NCI-H1092 (cell line): ENCODE data around the gene CYP2W1.
"Not testable (repeated sequence)": the region's sequence is repeated elsewhere in the genome, so short reads cannot be mapped to it uniquely, and the experiment has no call there.

Experiments used
- DNase-seq: peaks from one replicate; lab custom pipeline; 2025; lab: John Stamatoyannopoulos, UW

The CYP2W1 gene, protein sequence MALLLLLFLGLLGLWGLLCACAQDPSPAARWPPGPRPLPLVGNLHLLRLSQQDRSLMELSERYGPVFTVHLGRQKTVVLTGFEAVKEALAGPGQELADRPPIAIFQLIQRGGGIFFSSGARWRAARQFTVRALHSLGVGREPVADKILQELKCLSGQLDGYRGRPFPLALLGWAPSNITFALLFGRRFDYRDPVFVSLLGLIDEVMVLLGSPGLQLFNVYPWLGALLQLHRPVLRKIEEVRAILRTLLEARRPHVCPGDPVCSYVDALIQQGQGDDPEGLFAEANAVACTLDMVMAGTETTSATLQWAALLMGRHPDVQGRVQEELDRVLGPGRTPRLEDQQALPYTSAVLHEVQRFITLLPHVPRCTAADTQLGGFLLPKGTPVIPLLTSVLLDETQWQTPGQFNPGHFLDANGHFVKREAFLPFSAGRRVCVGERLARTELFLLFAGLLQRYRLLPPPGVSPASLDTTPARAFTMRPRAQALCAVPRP

DNA sequence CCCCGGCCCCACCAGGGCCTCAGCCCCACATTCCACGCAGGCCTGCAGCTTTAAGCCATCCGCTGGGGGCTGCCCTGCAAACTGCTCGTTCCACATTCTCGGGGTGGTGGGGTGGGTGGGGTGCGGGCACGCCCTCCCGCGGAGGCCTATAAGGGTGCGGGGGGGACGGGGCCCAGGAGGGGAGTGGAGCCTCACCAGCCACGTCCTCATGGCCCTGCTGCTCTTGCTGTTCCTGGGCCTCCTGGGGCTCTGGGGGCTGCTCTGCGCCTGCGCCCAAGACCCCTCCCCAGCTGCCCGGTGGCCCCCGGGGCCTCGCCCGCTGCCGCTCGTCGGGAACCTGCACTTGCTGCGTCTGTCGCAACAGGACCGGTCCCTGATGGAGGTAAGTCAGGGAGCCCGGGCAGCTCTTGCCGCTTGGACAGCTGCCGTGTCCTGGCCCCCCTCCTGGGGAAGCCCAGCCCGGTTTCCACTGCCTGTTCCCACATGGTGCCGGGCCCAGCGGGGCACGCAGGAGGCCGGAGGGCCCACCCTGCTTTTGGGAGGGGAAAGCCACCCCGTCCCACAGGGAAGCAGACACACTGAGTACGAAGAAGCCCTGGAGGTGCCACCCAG, at the start of gene CYP2W1:
CYP2W1 (plus strand) TSS at position 178 of the 612 bp plus-strand sequence; CDS start at position 209, 31 bp downstream.
- no peak for DNase-seq

DNA sequence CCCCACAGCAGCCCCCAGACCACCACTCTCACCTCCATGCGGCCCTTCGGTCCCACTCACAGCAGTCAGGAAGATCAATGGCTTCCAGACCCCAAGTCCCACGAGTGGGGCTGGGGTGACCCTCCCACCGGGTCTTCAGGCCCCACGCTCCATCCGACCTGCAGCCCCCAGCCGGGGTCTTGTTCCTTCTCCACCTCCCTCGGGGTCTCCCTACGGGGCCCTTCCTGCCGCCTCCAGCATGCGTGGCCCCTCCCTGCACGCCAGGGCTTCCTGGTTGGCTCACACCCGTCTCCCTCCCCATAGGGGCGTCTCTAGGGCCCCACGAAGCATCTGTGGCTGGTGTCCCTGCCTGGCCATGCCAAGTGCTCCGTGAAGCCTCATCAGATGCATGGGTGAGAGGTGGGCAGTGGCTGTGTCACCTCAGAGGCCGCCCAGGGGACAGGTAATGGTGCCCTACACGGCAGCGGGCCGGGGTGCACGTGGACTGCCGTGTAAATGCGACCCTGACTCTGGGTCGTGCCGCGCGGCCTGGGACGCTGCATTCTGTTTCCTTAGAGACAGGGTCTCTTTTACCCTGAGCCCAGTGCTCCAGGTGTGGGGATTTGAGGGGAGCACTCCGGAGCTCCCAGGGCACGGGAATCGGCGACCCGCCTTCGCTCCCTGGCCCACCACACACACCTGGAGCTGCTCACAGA, 48.4 kb upstream of the CYP2W1 start:
- DNase-seq, result no peak

DNA sequence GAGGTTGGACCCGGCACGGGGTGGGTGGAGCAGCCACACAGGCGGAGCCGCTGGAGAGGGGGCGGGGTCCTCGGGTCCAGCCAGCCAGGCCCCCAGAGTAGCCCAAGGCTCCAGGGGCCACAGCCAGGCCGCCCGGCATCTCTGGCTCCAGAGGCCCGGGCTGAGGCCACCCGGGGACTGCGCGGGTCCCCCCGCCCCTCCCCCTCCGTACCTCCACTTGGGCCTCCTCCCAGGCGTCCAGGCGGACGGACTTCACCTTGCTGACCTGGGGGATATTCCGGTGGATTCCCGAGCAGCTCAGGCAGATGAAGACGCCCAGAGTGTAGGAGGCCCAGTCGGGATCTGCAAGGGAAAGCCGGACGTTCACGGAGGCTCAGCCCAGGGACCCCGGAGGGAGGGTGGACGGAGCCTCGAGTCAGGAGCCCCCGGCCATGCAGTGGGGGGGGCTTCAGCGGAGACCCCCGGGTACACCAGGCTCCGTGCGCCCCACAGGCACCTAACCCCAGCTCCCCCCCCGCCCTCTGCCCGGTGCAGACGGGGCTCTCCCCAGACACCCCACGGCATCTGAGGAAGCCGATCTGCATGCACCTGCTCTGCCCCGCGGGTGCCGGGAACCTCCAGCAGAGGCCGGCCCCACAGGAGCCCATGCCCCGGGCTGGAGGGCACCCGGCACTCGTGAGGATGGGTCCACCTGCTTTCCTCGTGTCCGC, 47.7 kb upstream of the CYP2W1 start:
- DNase-seq, result no peak

DNA sequence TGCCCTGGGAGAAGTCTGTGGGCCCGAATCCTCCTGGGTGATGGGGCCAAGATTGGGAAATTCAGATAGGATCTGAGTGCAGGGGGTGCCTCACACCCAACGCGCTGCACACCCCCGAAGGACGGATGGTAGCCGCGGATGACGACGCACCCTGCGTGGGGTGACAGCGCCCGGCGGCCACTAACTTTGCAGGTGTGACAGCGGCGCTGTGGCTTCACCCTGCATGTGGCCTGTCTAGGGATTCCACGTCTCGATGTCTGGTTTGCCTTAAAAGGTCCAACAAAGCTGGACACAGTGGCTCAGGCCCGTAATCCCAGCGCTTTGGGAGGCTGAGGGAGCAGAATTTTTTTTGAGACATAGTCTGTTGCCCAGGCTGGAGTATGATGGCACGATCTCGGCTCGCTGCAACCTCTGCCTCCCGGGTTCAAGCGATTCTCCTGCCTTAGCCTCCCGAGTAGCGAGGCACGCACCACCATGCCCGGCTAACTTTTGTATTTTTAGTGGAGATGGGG, 47.1 kb upstream of the CYP2W1 start:
- no peak for DNase-seq

DNA sequence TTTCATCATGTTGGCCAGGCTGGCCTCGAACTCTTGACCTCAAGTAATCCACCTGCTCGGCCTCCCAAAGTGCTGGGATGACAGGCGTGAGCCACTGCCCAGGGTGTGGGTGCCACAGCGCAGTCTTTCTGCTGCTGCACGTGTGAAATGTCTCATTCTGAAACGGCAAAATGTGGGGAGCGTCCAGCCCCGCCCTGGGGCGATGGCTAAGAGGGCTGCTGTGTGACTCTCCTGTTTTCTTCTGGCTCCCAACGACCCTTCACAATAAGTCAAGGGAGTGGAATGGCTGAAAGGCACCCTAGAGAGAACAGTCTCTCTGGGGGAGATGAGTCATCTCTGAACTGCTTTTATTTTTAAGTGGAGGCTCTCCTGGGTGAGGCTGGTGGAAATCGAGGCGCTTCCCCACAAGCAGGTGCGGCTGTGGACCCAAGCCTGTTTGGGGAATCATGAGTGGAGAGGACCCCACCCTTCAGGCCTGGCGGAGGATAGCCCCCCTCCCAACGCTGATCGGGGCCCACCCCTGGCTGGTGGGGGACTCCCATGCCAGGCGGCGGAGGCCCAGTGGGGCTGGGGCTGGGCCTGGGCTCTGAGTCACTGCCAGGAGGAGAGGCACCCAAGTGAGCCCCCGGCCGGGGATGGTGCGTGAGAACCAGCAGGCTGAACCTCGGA, 46.5 kb upstream of the CYP2W1 start:
- no peak for DNase-seq

DNA sequence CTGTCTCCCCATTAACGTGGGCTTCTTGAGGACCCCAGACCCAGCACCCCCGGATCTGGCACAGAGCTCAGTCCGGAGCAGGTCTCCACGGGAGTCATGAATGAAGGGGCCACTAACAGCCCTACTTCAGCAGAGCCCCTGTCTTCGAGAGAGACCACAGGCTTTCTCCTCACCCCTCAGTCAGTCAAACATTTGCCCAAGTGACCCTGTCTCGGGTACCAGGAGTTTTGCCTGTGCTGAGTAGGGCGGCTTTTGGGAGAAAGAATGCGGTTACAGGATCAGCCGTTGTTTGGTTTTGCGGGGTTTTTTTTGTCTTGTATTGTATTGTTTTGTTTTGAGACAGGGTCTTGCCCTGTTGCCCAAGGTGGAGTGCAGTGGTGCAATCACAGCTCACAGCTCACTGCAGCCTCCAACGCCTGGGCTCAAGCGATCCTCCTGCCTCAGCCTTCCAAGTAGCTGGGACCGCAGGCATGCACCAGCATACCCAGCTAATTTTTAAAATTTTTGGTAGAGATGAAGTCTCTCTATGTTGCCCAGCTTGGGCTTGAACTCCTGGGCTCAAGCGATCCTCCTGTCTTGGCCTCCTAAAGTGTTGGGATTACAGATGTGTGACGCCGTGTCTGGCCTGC, 45.0 kb upstream of the CYP2W1 start:
- DNase-seq, result no peak

DNA sequence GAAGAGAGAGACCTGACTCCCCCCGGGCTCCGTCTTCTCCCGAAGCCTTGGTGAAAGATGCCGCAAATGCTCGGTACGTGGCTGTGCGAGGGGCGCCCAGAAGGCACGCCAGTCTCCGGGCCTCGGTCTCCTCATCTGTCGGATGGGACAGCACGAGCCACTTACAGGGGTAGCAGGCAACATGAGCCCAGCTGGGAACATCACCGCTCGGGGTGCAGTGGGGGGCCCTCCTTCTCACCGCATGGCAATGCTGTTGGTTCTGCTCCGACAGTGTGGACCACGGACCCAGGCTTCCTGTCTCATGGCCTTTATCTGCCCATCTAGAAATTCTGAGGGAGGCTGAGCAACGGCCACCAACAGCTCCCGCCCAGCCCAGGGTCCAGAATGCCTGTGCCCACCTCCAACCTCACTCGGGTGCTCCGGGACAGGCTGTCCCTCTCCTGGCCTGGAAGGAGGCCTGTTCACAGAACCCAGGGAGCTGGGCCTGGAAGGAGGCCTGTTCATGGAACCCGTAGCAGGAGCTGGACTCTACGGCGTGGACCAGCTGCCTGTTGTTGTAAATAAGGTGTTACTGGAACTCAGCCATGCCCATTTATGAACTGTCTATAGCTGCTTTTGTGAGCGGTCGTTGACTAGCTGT, 44.3 kb upstream of the CYP2W1 start:
- DNase-seq, result no peak

DNA sequence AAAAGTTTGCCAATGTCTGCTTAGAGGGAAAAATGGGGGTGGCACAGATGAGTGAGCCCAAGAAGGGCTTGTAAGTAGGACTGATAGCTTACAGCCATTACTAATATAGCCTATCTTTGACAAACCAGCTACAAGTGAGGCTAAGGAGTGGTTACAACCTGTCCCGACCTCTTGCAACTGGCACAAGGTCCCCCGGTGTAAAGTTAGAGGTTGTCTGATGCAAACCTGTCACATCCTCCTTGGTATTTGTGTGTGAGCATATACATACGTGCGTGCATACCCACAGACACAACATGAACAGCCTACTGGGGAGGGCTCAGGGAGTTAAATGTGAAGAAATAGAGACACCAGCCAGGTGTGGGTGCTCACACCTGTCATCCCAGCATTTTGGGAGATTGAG, 43.1 kb upstream of the CYP2W1 start:
- no peak for DNase-seq

DNA sequence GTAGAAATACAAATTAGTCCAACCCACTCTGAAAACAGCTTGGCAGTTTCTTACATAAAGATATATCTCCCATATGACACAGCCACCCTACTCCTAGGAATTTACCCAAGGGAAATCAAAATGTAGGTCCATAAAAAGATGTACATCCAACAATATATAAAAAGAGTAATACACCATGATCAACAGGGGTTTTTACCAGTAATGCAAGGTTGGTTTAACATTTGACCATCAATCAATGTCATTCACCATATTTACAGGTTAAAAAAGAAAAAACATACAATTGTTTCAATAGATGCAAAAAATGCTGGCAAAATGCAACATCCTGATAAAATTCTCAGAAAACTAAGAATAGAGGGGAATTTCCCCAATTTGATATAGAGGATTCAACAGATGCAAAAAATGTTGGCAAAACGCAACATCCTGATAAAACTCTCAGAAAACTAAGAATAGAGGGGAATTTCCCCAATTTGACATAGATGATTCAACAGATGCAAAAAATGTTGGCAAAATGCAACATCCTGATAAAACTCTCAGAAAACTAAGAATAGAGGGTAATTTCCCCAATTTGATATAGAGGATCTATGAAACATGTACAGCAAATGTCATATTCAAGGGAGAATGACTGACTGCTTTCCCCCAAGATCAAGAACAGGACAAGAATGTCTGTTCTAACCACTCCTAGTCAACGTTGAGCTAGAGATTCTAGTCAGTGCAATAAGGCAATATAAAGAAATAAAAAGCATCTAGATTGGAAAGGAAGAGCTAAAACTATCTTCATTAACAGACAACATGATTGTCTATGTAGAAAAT, 42.2 kb upstream of the CYP2W1 start:
- no peak for DNase-seq

DNA sequence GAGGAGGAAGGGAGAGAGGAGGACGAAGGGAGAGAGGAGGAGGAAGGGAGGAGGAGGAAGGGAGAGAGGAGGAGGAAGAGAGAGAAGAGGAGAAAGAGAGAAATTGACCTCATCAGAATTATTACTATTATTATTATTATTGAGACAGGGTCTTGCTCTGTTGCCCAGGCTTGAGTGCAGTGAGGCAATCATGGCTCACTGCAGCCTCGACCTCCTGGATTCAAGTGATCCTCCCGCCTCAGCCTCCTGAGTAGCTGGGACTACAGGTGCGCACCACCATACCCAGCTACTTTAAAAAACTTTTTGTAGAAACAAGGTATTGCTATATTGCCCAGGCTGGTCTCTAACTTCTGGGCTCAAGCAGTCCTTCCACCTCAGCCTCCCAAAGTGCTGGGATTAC, 39.2 kb upstream of the CYP2W1 start:
- DNase-seq, result not testable (repeated sequence)

DNA sequence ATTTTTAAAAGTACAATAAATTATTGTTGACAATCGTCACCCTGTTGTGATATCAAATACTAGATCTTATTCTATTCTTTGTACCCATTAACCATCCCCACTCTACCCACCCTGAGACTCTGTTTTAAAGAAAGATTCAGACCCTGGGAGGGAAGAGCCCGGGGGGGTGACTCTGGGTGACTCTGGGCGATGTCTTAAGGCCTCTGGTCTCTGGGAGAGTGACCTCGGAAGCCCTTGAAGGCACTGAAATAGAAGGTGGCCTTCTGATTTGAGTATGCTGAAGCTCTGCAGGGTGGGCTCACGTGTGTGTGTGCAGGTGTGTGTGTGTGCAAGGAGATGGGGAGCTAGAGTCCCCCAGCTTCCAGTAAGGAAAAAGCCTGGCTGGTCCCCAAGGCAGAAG, 38.2 kb upstream of the CYP2W1 start:
- DNase-seq, result no peak

DNA sequence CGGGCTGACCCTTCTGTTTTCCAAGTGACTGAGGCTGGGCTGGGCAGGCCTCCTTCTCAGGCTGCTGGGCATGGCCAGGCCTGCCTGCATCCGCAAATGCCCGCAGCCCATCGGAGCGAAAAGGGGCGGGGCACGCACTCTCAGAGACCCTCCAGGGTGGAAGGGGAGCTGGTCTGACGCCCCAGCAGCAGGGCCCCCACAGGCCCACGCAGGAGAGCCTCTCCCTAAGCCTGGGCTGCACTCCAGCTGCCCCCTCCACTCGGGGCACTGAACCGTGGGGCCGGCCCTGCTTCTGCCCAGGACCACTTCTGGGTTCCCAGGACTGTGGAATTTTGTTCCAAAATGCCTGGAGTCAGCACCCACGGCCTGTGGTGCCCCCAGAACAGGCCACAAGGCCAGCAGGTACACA, 37.8 kb upstream of the CYP2W1 start:
- no peak for DNase-seq

DNA sequence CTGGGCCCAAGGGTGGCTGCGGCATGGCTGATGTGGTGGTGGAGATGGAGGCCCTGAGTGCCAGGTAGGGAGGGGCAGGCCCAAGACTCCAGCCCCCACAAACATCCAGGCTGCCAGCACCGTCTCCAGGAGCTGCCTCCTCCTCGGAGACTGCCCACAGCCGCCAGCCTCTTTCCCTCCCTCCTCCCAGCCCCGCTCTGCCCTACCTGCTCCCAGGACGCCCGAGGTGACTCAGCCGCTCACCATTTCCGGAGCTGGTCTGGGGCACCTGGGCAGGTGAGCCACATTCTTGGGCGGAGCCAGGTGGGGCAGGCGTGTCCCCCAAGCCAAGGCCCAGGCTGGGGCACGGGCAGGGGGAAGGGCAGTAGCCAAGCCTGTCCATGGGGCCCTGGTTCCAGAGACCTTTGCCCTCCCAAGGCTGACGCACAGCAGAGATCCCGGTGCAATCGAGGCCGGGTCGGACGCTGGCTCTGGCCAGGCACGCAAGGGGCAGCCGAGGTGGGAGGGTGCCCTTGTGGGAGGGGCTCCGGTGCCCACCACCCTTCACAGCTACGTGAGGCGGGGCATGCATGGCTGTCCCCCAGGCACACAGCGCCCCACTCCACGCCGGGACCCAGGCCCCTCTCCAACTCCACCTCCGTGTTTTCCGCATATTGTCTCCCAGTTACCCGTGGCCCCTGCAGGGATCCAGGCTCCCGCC, 37.3 kb upstream of the CYP2W1 start:
- DNase-seq, result no peak

DNA sequence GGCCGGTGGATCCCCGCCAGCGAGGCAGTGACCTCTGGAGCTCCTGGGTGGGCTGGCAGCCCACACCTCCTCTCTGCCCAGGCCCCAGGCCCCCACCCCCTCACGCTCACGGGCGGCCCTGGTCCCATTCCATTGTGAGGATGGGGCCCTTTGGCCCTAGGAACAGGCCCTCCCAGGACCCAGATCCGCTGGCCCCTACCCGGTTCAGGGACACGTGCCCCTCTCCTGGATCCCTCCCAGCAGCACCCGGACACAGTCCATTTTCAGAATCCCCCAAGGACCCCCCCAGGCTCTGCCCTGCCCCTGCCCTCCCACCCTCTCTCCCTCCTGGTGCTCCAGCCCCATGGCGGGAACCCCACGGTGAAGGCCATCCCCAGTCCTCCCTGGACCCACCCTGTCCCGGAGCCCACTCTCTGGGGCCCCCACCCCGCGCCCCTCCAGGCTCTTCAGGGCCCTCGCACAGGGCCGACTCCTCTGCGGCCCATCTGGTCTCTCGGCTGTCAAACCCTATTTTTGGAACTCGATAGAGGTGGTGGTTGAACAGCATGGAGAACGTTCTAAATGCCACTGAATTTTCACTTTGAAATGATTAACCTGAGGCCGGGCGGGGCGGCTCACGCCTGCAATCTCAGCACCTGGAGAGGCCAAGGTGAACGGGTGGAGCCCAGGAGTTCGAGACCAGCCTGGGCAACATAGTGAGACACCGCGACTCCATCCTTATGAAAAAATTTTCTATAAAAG, 36.6 kb upstream of the CYP2W1 start:
- DNase-seq, result no peak

DNA sequence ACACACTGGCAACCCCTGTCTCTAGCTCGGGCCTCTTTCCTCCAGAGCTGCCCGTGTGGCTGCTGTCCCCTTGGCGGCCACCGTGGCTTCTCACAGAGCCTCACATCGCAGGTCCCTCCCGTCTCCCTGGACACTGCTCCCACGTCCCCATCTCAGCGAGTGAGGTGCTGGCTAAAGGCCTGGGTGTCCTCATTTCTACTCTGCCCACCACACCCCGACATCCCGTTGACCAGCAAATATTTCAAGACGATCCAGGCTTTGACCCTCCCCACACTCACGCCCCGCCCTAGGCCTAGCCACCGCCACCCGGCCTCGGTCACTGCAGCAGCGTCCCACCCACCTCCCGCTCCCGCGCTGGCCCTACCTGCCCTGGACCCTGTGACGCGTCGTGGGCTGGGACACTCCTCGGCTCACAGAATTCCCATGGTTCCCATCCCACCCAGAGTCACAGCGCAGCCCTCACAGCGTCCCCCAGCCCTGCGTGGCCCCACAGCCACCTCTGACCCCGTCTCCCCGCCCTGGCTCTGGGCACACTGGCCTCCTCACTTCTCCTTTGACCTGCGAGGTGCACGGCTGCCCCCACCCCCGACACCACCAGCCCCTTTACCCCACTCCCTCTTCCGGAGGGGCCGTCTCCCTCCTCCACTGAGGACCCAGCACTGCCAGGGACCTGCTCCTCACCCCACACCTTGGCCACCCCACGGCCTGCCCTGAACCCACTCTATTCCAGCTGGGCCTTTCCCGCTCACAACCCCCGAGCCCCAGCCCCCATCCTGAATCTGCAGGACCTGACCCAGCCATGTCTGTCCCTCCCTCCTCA, 35.4 kb upstream of the CYP2W1 start:
- DNase-seq, result no peak

DNA sequence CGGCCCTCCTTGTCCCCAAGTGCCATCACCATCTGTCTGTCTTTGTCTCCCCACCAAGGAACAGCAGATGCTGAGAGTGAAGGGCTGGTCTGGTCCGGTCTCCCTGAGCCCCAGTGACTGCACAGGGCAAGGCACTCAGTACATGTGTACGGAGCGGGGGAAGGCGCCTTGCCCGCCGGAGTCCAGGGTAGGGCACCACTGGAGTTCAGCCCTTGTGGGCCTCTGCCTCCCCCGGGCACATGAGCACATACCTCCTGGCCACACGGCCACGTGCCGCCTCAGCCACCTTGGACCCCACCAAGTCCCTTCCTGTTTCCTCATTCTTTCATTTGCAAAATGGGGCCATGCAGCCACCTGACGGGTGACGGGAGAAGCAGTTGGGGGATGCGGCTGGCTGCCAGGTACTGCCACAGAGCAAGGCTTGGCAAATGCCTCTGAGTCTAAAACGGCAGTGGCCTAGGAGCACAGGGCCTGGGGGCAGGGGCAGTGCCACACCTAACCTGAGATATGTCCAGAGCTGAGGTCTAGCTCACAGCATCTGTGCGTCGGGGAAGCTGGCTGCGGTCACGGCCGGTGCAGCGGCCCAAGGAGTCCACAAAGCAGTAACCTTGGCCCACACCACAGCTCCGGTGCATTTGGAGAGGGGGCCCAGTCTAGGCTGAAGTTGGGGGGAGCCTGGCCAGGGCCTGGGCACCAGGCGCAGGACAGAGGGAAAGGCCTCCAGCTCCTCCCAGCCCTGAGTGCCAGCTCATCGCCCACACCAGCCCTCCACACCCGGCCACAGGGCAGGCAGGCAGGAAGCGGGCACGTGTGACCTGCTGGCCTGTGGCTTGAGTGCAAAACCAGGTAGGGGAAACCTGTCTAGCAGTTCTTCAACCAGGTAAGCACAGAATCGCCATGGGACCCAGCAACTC, 33.7 kb upstream of the CYP2W1 start:
- no peak for DNase-seq
